Fibroblast of skin of left quadriceps (primary cell): Measurements from ENCODE around the gene TOLLIP.
"Not testable (repeated sequence)": the region's sequence is repeated elsewhere in the genome, so short reads cannot be mapped to it uniquely, and the experiment has no call there.

ENCODE experiments used
- DNase-seq, 2 experiments: peaks; one replicate each; pipeline ENCODE4 v3.0.0-alpha.2; 2013; ENCODE audit warnings: low read depth in 2 of 2

TOLLIP gene

GRCh38 chr11:1246301-1246700 lies 63.1 kb downstream of the TOLLIP start:
- not testable (repeated sequence) for DNase-seq

GRCh38 chr11:1245717-1246116 lies 63.7 kb downstream of the TOLLIP start:
- DNase-seq = not testable (repeated sequence)

DNA sequence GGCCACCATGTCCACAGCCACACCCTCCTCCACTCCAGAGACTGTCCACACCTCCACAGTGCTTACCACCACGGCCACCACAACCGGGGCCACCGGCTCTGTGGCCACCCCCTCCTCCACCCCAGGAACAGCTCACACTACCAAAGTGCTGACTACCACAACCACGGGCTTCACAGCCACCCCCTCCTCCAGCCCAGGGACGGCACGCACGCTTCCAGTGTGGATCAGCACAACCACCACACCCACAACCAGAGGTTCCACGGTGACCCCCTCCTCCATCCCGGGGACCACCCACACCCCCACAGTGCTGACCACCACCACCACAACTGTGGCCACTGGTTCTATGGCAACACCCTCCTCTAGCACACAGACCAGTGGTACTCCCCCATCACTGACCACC lies 64.9 kb downstream of the TOLLIP start:
- DNase-seq = not testable (repeated sequence)

DNA sequence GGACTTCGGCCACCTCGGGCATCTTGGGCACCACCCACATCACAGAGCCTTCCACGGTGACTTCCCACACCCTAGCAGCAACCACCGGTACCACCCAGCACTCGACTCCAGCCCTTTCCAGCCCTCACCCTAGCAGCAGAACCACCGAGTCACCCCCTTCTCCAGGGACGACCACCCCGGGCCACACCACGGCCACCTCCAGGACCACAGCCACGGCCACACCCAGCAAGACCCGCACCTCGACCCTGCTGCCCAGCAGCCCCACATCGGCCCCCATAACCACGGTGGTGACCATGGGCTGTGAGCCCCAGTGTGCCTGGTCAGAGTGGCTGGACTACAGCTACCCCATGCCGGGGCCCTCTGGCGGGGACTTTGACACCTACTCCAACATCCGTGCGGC lies 65.9 kb downstream of the TOLLIP start:
- not testable (repeated sequence) for DNase-seq

GRCh38 chr11:1242751-1243150 lies 66.7 kb downstream of the TOLLIP start:
- not testable (repeated sequence) for DNase-seq

- DNase-seq = no peak
Observed at GRCh38 chr11:1242289-1242688, 67.1 kb downstream of the TOLLIP start.

- no peak for DNase-seq
Observed at GRCh38 chr11:1241706-1242105, 67.7 kb downstream of the TOLLIP start.

DNA sequence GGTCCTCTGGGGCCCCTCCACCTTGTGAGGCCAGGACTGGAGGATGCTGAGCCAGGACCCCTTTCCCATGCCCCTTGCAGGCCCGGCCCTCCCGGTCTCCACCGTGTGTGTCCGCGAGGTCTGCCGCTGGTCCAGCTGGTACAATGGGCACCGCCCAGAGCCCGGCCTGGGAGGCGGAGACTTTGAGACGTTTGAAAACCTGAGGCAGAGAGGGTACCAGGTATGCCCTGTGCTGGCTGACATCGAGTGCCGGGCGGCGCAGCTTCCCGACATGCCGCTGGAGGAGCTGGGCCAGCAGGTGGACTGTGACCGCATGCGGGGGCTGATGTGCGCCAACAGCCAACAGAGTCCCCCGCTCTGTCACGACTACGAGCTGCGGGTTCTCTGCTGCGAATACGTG lies 68.7 kb downstream of the TOLLIP start:
- DNase-seq = no peak

GRCh38 chr11:1239596-1240205 lies 69.7 kb downstream of the TOLLIP start:
- DNase-seq = no peak

GRCh38 chr11:1238767-1239595 lies 70.5 kb downstream of the TOLLIP start:
- DNase-seq = no peak

GRCh38 chr11:1237851-1238250 lies 71.6 kb downstream of the TOLLIP start:
- DNase-seq = no peak

DNA sequence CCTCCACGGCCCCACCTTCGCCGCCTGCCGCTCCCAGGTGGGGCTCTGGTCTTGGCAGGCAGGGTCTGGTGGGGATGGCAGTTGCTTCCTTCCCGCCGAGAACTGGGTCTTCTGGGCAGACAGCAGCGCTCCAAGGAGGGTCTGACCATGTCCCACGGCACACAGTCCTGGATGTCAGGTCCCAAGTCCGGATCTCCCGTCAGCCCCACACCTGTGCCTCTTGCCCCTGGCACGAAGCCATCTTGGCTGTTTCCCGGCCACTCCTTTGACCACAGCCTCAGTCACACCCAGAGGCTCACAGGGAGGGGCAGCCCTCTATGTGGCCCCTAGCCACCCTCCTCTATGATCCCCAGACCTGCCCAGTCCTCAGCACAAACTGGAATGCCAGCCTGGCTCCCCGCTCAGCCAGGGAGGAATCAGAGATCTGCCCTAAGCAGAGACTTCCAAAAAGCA lies 72.3 kb downstream of the TOLLIP start:
- DNase-seq = no peak

GRCh38 chr11:1236316-1237127 lies 72.9 kb downstream of the TOLLIP start:
- DNase-seq = no peak

DNA sequence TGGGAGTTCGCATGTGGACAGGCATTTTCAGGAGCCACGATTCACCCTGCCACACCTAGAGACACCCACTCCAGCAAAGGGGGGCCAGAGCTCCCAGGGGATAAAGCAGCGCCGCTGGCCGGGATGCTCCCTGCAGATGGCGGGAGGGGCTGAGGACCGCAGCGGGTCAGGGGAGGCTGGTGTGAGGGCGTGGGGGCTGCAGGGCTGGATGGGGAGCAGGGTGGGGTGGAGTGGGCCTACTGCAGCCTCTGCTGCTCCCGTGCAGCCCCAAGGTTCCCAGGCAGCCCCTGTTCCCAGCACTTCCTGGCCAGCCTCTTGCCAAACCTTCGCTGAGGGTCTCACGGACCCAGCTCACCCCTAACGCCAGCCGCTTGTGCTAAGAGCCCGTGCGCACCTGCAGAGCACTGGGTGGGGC lies 73.5 kb downstream of the TOLLIP start:
- no peak for DNase-seq

DNA sequence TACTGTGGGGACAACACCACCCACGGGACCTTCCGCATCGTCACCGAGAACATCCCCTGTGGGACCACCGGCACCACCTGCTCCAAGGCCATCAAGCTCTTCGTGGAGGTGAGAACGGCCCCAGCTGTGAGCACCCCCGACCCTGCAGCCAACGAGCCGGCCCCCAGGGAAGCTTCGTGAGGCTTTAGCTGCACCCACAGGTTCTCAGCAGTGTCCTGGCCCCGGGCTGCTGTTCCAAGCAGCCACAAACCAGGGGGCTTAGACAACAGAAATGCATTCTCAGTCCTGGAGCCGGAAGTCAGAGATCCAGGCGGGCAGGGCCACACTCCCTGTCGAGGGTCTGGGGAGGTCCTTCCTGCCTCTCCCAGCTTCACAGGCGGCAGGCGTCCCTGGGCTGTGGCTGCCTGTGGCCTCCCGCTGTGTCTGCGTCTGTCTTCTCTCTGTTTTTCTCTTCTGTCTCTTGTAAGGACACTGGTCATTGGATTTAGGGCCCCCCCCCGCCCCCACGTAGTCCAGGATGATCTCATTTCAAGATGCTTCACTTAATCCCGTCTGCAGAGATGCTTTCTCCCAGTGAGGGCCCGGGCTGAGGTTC lies 74.0 kb downstream of the TOLLIP start:
- DNase-seq = no peak

DNA sequence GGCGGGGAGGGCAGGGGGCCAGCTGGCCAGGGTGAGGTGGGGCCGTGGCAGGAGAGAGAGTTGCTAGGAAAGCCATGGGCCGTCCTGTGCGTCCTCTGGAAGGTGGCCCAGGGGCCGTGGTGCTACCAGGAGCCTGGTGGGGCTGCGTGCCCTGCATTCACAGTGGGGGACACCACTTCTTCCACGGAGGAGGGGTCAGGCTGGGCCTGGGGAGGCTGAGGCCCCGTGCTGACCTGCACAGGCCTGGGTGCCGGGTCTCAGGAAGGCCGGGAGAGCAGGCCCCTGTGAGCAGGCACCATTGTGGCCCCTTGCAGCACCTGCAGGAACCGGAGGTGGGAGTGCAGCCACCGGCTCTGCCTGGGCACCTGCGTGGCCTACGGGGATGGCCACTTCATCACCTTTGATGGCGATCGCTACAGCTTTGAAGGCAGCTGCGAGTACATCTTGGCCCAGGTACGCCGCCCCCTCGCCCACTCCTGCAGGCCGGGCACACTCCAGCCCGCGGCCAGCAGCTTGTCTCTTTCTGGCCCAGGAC lies 74.6 kb downstream of the TOLLIP start:
- DNase-seq = no peak

GRCh38 chr11:1234054-1234720 lies 75.2 kb downstream of the TOLLIP start:
- no peak for DNase-seq

DNA sequence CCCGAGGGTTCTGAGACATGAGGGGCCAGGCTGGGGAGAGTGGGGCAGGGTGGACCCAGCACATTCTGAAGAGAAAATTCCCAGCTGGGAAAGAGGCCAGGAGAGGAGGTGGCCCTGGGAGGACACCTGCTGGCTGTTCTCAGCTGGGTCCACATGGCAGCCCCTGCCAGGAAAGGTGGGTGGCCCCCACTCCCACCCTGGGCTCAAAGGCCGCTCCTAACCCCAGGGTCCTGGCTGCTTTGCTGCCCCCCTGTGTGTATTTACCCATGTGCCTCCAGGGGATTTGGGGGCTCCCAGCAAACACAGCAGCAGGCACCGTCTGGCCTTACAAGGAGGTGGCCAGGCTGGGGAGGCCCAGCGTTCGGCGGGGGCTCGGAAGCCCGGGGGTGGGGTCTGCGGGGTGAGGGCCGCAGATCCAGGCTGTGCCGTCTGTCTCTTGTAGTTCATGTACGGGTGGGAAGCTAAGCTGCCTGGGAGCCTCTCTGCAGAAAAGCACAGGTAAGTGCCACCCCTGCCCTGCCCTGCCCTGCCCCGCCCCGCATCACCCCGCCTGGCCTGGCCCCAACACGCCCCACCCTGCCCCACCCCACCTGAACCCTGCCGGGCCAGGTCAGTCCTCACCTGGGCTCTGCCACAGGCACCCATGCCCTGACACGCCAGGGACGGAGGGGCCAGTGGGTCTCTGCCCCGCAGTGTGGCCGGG lies 75.9 kb downstream of the TOLLIP start:
- DNase-seq = no peak

DNA sequence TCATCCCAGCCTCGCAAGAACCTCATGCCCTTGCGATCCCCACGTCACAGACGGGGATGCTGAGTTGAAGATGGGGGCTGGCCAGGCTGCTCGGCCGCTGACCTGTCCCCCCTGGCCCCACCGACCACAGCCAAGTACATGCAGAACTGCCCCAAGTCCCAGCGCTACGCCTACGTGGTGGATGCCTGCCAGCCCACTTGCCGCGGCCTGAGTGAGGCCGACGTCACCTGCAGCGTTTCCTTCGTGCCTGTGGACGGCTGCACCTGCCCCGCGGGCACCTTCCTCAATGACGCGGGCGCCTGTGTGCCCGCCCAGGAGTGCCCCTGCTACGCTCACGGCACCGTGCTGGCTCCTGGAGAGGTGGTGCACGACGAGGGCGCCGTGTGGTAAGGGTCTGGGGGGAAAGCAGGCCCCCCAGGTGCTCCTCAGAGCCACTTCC lies 76.5 kb downstream of the TOLLIP start:
- DNase-seq = no peak
